Chondrocyte (in vitro differentiated cells): ENCODE measurements around the gene JAKMIP2. TPM values are rescaled to one million over a fixed set of nuclear protein-coding genes. Genes with fewer than 3 reads are reported as not detected.
"Not testable (repeated sequence)": the region's sequence is repeated elsewhere in the genome, so short reads cannot be mapped to it uniquely, and the experiment has no call there.

Source experiments
- DNase-seq: peaks from one replicate; pipeline ENCODE4 v3.0.0; 2021; ENCODE audit warnings: mixed read lengths, low spot score
- H3K27ac Mint-ChIP-seq: one replicate; pipeline ENCODE4 v1.8.0; 2021; ENCODE audit warnings: mild to moderate bottlenecking, moderate library complexity, mixed read lengths; ENCODE audit not compliant: unreplicated experiment
- H3K27me3 Mint-ChIP-seq: 2 replicates; pipeline ENCODE4 v1.8.0; 2021; ENCODE audit warnings: low read depth, mixed read lengths
- H3K36me3 Mint-ChIP-seq: 2 replicates; pipeline ENCODE4 v1.8.0; 2021; ENCODE audit warnings: low read depth, mixed read lengths
- H3K4me1 Mint-ChIP-seq: 2 replicates; pipeline ENCODE4 v1.8.0; 2021; ENCODE audit warnings: low read depth, mild to moderate bottlenecking, mixed read lengths
- H3K4me3 Mint-ChIP-seq: one replicate; pipeline ENCODE4 v1.8.0; 2021; ENCODE audit warnings: mild to moderate bottlenecking, moderate library complexity, mixed read lengths; ENCODE audit not compliant: unreplicated experiment
- H3K9me3 Mint-ChIP-seq: 2 replicates; pipeline ENCODE4 v1.8.0; 2021; ENCODE audit warnings: low read depth, mixed read lengths
- total RNA-seq: library from RNA; stranded (reverse); gene quantifications from 3 replicates; pipeline ENCODE4 v1.2.1, GENCODE V29; 2021
- TF ChIP-seq, protein P1 (sequence below): fragments of 200-600 bp; sonication (generic); IDR thresholded peaks from 2 replicates; pipeline ENCODE4 v1.5.0; 2021; ENCODE audit warnings: antibody characterized with exemption, mild to moderate bottlenecking, moderate library complexity

The JAKMIP2 gene
- total RNA-seq, 1 donor from 2014 or later, result 7.1 TPM

DNA sequence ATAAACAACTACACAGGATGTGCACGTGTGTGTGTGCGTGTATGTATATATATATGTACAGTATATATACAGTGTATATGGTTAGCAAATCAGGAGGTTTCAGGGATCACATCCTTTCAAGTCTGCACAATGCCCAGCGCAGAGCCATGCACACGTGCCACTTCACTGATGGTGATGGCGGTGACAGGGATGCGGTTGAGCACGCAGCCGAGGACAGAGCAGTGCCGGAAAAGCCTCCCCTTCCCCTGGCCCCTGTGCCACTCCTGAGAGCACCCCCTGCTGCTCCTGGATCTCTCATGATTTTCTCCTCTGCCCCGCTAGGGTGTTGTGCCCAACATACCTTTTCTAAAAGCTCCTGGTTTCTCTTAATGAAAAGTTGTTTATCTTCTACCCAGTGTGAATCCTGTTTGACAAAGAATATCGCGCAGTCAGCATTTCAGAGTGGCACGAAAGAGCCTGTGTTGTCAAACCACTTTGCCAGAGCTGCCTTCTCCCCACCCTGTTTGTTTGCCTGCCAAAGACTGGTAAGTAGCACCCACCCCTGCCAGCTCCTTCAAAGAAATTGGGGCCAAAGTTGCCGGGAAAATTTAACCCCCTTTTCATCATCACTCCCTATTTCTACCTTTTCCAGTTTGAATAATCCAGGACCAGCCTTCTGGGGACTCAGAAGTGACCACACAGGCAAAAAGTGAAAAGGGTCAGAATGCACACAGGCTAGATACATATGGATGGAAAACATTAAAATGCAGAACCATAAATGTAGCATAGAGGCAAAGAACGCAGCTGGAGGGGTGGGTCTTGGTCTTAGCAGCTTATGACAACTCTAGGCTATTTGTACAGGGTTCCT, 146.4 kb downstream of the JAKMIP2 start:
- TF ChIP-seq, protein P1, sequence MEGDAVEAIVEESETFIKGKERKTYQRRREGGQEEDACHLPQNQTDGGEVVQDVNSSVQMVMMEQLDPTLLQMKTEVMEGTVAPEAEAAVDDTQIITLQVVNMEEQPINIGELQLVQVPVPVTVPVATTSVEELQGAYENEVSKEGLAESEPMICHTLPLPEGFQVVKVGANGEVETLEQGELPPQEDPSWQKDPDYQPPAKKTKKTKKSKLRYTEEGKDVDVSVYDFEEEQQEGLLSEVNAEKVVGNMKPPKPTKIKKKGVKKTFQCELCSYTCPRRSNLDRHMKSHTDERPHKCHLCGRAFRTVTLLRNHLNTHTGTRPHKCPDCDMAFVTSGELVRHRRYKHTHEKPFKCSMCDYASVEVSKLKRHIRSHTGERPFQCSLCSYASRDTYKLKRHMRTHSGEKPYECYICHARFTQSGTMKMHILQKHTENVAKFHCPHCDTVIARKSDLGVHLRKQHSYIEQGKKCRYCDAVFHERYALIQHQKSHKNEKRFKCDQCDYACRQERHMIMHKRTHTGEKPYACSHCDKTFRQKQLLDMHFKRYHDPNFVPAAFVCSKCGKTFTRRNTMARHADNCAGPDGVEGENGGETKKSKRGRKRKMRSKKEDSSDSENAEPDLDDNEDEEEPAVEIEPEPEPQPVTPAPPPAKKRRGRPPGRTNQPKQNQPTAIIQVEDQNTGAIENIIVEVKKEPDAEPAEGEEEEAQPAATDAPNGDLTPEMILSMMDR, result no peak
- DNase-seq, result no peak
- no peak overlapping the region for H3K4me3 Mint-ChIP-seq
- H3K4me1 Mint-ChIP-seq, result no peaks in the 10 kb centered on the region
- no peak overlapping the region for H3K27ac Mint-ChIP-seq
- peaks cover 10% of the 10 kb centered on the region for H3K36me3 Mint-ChIP-seq
- no peaks in the 10 kb centered on the region for H3K27me3 Mint-ChIP-seq
- H3K9me3 Mint-ChIP-seq, result no peaks in the 10 kb centered on the region

DNA sequence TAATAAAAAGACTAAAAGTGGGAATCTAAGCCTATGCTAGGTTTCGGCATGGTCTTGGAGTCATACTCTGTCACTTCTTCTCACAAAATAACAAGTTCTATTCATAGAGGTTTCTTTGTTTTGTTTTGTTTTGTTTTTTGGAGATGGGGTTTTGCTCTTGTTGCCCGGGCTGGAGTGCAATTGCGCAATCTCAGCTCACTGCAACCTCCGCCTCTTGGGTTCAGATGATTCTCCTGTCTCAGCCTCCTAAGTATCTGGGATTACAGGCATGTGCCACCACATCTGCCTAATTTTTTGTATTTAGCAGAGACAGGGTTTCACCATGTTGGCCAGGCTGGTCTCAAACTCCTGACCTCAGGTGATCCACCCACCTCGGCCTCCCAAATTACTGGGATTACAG, 147.1 kb downstream of the JAKMIP2 start:
- H3K4me3 Mint-ChIP-seq, result not testable (repeated sequence)

DNA sequence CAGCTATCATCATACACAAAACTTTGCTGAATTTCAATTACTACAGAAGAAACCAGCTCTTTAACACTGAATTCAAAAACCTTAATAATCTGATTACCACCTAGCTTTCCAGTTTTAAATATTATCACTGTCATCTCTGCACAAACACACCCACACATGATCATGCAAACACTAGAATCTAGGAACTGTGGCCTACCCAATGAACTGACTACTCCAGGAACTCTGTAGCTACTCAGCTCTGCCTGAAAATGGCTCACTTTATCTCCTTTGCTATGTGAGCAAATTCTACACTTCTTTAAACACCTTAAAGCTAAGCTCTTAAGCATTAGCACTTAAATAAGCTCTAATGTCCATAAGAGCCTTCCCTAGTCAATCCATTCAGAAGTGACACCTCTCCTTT, 149.4 kb downstream of the JAKMIP2 start:
- no peak for DNase-seq
- Mint-ChIP-seq H3K27ac (no peak overlapping the region), H3K36me3 (peaks cover 9% of the 10 kb centered on the region), H3K27me3 (no peaks in the 10 kb centered on the region), H3K9me3 (no peaks in the 10 kb centered on the region), H3K4me3 (no peak overlapping the region), H3K4me1 (no peaks in the 10 kb centered on the region)
- TF ChIP-seq, protein P1, result no peak

More for the DNA sequence above, 147.1 kb downstream of the JAKMIP2 start:
- H3K9me3 Mint-ChIP-seq, H3K27ac Mint-ChIP-seq, H3K4me1 Mint-ChIP-seq, DNase-seq, H3K36me3 Mint-ChIP-seq, H3K27me3 Mint-ChIP-seq: not testable (repeated sequence)

DNA sequence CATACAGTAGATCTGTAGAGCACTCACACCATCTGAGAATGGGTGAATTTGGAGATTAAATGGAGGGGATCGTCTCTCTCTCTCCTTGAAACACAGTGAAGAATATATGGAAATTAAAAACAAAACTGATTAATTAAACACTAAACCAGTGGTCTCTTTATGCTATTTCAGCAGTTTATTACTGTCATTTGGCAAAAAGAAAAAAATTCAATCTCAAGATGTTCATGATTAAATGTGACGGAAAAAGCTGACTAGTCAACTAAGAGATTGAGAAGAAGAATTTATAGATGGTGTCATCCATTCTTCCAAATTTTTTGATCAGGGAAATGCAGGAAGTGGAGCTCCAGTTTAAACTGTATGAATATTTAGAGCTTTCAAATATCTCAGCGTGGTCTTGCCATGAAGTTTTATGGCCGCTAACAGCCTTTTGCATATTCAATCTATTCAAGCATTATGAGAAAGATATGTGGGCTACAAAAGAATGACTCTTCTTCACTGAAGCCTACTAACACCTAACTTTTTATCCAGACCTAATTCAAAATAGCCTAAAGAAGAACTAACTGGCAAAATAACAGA, 151.0 kb downstream of the JAKMIP2 start:
- no peak overlapping the region for H3K27ac Mint-ChIP-seq
- no peaks in the 10 kb centered on the region for H3K27me3 Mint-ChIP-seq

DNA sequence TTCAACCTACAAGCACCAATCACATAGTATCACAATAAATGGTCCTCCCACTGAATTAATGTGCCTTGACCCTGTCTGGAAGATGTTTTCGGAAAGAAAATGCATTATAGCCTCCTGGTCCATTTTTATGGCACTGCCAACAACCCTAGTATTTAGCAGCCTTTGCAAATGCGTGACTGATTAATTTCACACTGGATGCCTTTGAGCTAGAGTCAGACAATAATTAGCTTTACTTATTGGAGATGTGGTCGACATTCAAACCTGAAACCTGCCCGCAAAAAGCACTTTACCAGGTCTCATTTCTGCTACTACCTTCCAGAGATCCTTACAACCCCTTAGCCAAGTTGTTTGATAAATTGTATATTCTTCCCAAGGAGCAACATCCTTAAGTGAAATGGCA, 153.3 kb downstream of the JAKMIP2 start:
- Mint-ChIP-seq H3K4me3 (no peak overlapping the region), H3K27me3 (no peaks in the 10 kb centered on the region), H3K27ac (no peak overlapping the region), H3K4me1 (no peaks in the 10 kb centered on the region), H3K9me3 (no peaks in the 10 kb centered on the region), H3K36me3 (peaks cover 2% of the 10 kb centered on the region)
- no peak for DNase-seq
- TF ChIP-seq, protein P1, result no peak

More for the DNA sequence above, 151.0 kb downstream of the JAKMIP2 start:
- peaks cover 6% of the 10 kb centered on the region for H3K36me3 Mint-ChIP-seq
- no peaks in the 10 kb centered on the region for H3K9me3 Mint-ChIP-seq
- no peak overlapping the region for H3K4me3 Mint-ChIP-seq
- TF ChIP-seq, protein P1, result no peak
- H3K4me1 Mint-ChIP-seq, result no peaks in the 10 kb centered on the region
- no peak for DNase-seq
